K562 (cell line): ENCODE data around the gene DSCAM. TPM values are rescaled to one million over a fixed set of nuclear protein-coding genes. Genes with fewer than 3 reads are reported as not detected.

ENCODE experiments used
- CREB1 ChIP-seq, 2 experiments: sonication (generic) in 1 of 2; formaldehyde crosslinking in 1 of 2; IDR thresholded peaks; 2 replicates each; pipeline versions ENCODE4 v1.6.1 to v1.8.0; 2012 to 2022; ENCODE audit warnings: inconsistent platforms in 1 of 2, mild to moderate bottlenecking in 1 of 2, missing genetic modification reagents in 1 of 2, moderate library complexity in 1 of 2
- CTBP1 ChIP-seq: fragments of 450-650 bp; IDR thresholded peaks from 2 replicates; pipeline ENCODE4 v1.6.1; 2016; ENCODE audit warnings: borderline replicate concordance
- HMBOX1 ChIP-seq: sonication (generic); IDR thresholded peaks from 2 replicates; pipeline ENCODE4 v1.6.1; 2016
- MEIS2 ChIP-seq: fragments of 450-650 bp; IDR thresholded peaks from 2 replicates; pipeline ENCODE4 v1.6.1; 2014; ENCODE audit warnings: mild to moderate bottlenecking; ENCODE audit not compliant: partially characterized antibody
- NCOA4 ChIP-seq: fragments of 450-650 bp; IDR thresholded peaks from 2 replicates; pipeline ENCODE4 v1.6.1; 2018; ENCODE audit warnings: mild to moderate bottlenecking; ENCODE audit not compliant: partially characterized antibody
- NONO ChIP-seq, 2 experiments: fragments of 200-400 bp in 1 of 2; fragments of 450-650 bp in 1 of 2; formaldehyde crosslinking in 1 of 2; IDR thresholded peaks; 2 replicates each; pipeline ENCODE4 v1.6.1; 2017; ENCODE audit warnings: low read depth in 2 of 2, mild to moderate bottlenecking in 2 of 2, moderate library complexity in 2 of 2, low read length in 1 of 2
- REST ChIP-seq, 2 experiments: fragments of 450-650 bp; formaldehyde crosslinking in 1 of 2; IDR thresholded peaks; 2 replicates each; pipeline versions ENCODE4 v1.4.0 to v1.6.1; 2014 to 2020; ENCODE audit warnings: mild to moderate bottlenecking in 2 of 2, borderline replicate concordance in 1 of 2, low read depth in 1 of 2
- SMC3 ChIP-seq: conservative IDR thresholded peaks from 2 replicates; pipeline ENCODE4 v1.6.1; 2011; ENCODE audit warnings: low read depth, low read length, improper control_type of control experiment; ENCODE audit not compliant: insufficient read depth
- THAP12 ChIP-seq: fragments of 250-450 bp; sonication (Bioruptor Pico); IDR thresholded peaks from 2 replicates; pipeline ENCODE4 v1.9.0; 2021; ENCODE audit warnings: mild to moderate bottlenecking, inconsistent platforms
- THAP7 ChIP-seq: fragments of 250-450 bp; sonication (Bioruptor Pico); IDR thresholded peaks from 2 replicates; pipeline ENCODE4 v1.5.0; 2021
- polyA plus RNA-seq, 8 experiments: library from polyadenylated mRNA; depleted of rRNA in 4 of 8; stranded (reverse) in 5 of 8; unstranded in 3 of 8; fragments of >200 nt; fragmentation: Nextera tagmentation in 2 of 8; fragmentation: Illumina TruSeq in 1 of 8; extraction: Ambion mirVana in 2 of 8; extraction: Trizol in 1 of 8; gene quantifications; 2 replicates each; pipeline versions ENCODE4 v1.2.1 to v1.2.3, GENCODE V29; 2011 to 2014; ENCODE audit warnings: inconsistent platforms in 1 of 8, missing spikeins in 1 of 8
- total RNA-seq, 7 experiments: library from RNA; depleted of rRNA in 6 of 7; stranded (reverse); fragments of >200 nt in 6 of 7; fragmentation: Illumina TruSeq in 2 of 7; extraction: Trizol in 2 of 7; gene quantifications; 2 replicates each; pipeline versions ENCODE4 v1.2.1 to v1.2.3, GENCODE V29; 2011 to 2021; ENCODE audit warnings: low replicate concordance in 1 of 7

DSCAM gene
- total and polyA plus RNA-seq, 9 of the 15 experiments (the other 6 are each of a cell fraction or from before 2014, with no cell fraction given) = not detected

- TF ChIP-seq REST (IDR thresholded peaks at IDR 0.05; ENCODE audit: borderline replicate concordance) (peak; percentile 55; the same call in 1 of the 2 replicates), REST (CRISPR knock-in tag; IDR thresholded peaks at IDR 0.05; ENCODE audit: low read depth) (no peak), THAP7 (CRISPR knock-in tag) (no peak), CTBP1 (no peak), CREB1 (IDR thresholded peaks at IDR 0.05) (no peak), CREB1 (CRISPR knock-in tag; IDR thresholded peaks at IDR 0.05) (no peak), SMC3 (peak; percentile 59), MEIS2 (no peak), HMBOX1 (no peak), NONO (IDR thresholded peaks at IDR 0.05; ENCODE audit: low read depth in 2 of 2, low read length in 1 of 2) (no peak), NCOA4 (no peak), THAP12 (CRISPR knock-in tag) (no peak)
These were observed 725.9 kb downstream of the DSCAM start (continued) for GRCh38 chr21:40120940-40121575.
